Activated naive CD8-positive, alpha-beta T cell (primary cell): ENCODE data around the gene MAT1A.

Experiments
- H3K27ac Mint-ChIP-seq: one replicate; pipeline ENCODE4 v1.8.0; 2021; ENCODE audit warnings: mixed read lengths
- H3K27me3 Mint-ChIP-seq: one replicate; pipeline ENCODE4 v1.8.0; 2021; ENCODE audit warnings: mixed read lengths
- H3K36me3 Mint-ChIP-seq: one replicate; pipeline ENCODE4 v1.8.0; 2021; ENCODE audit warnings: mixed read lengths
- H3K4me1 Mint-ChIP-seq: one replicate; pipeline ENCODE4 v1.8.0; 2021; ENCODE audit warnings: low read depth, mixed read lengths
- H3K4me3 Mint-ChIP-seq: one replicate; pipeline ENCODE4 v1.8.0; 2021; ENCODE audit warnings: mild to moderate bottlenecking, mixed read lengths
- H3K9me3 Mint-ChIP-seq: one replicate; pipeline ENCODE4 v1.8.0; 2021; ENCODE audit warnings: low read depth, mixed read lengths

Gene MAT1A

DNA sequence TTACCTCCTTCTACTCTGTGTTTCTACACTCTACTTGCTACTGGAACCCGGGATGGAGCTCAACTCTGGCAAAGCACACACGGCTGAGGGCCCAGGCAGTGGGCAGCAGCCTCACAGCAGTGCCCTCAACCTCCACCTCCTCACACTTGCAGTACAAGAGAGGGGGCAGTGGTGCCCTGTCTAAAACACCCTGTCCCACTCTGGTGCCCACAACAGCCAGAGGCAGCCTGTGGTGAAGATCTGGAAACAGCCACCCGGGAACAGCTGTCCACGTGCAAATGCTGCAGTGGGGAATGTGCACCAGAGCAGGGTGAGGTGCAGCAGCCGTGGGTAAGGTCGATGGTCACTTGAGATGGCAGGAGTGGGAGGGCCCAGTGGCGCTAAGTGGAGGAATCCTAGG, 13.7 kb downstream of the MAT1A start:
- H3K36me3 Mint-ChIP-seq = no peaks in the 10 kb centered on the region
- H3K9me3 Mint-ChIP-seq = no peaks in the 10 kb centered on the region
- no peak overlapping the region for H3K4me3 Mint-ChIP-seq
- H3K27me3 Mint-ChIP-seq = peaks cover 2% of the 10 kb centered on the region
- no peak overlapping the region for H3K27ac Mint-ChIP-seq
- H3K4me1 Mint-ChIP-seq = no peaks in the 10 kb centered on the region

DNA sequence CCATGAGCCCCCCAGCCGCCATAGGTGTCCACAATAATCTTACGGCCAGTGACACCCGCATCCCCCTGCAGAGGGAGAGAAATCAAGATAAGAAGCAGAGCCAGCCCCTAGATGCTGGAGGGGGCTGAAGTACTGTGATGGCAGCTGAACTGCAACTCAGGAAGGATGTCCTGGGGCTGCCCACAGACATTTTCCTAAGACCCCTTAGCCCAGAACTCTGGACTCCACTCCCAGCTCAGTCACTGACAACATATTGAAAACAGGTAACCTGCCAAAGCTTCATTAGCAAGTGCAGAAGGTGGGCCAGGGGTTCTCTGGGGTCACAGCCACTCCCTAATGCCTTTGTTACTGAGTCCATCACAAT, 14.3 kb downstream of the MAT1A start:
- Mint-ChIP-seq H3K27me3 (peaks cover 4% of the 10 kb centered on the region), H3K27ac (no peak overlapping the region), H3K9me3 (no peaks in the 10 kb centered on the region), H3K4me1 (no peaks in the 10 kb centered on the region), H3K36me3 (no peaks in the 10 kb centered on the region), H3K4me3 (no peak overlapping the region)

DNA sequence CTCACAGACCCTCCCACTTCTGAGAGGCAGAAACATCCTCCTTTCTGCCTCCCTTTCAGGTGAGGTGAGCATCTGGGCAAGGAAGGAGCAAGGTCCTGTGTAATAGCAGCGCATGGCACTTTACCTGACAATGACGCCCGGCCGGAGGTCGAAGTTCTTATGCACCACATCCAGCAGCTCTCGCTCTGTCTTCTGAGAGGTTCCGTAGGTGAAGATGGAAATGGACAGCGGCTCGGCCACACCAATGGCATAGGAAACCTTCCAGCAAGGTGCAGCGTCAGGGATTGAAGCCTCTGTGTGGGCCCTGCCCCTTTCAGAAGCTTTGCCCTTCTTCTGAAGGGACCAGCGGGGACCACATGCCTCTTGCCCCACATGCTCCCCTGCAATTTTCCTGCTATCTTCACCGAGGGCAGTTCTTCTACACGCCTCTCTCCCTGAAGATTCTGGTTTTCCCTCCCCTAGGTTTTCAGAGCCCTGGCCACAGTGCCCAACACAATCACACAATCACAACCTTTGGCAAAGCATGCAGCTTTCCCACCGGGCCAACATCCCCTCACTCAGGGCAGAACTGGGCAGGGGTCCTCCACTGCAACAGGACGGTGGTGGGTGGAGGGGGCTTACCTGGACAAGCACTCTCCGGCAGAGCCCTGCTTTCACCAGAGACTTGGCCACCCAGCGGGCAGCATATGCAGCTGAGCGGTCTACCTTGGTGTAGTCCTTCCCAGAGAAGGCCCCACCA, 14.9 kb downstream of the MAT1A start:
- Mint-ChIP-seq H3K4me3 (no peak overlapping the region), H3K27ac (no peak overlapping the region), H3K27me3 (peaks cover 4% of the 10 kb centered on the region), H3K9me3 (no peaks in the 10 kb centered on the region), H3K36me3 (no peaks in the 10 kb centered on the region), H3K4me1 (no peaks in the 10 kb centered on the region)

DNA sequence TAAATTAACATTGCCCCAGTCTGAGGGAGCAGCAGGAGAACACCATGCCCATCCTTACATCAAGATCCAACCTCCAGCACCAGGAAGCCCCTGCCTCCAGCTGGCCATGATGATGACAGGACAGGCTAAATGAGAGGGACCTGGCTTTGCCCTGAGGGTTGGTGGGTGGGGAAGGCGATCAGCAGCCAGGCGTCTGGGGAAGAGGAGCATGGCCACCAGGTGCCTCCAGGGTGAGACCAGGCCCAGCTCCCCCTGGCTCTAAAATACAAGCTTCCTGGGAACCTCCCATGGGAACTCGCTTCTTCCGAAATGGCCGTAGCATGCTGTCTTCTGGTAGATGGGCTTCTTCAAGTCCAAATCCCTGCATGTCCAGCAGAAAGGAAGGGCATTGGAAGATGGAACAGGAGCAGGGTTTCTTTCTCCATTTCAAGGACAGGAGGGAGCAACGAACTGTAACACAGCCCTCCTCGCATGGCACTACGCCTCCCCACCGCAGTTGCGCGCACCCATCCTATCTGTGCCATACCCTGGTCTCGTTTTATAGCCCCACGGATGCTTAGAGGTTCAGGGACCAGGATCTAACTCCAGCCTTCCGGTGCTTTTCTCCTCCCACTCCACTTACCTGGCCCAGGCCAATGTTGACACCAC, 15.8 kb downstream of the MAT1A start:
- Mint-ChIP-seq H3K9me3 (no peaks in the 10 kb centered on the region), H3K36me3 (no peaks in the 10 kb centered on the region), H3K27me3 (peaks cover 4% of the 10 kb centered on the region), H3K27ac (no peak overlapping the region), H3K4me3 (no peak overlapping the region), H3K4me1 (no peaks in the 10 kb centered on the region)

DNA sequence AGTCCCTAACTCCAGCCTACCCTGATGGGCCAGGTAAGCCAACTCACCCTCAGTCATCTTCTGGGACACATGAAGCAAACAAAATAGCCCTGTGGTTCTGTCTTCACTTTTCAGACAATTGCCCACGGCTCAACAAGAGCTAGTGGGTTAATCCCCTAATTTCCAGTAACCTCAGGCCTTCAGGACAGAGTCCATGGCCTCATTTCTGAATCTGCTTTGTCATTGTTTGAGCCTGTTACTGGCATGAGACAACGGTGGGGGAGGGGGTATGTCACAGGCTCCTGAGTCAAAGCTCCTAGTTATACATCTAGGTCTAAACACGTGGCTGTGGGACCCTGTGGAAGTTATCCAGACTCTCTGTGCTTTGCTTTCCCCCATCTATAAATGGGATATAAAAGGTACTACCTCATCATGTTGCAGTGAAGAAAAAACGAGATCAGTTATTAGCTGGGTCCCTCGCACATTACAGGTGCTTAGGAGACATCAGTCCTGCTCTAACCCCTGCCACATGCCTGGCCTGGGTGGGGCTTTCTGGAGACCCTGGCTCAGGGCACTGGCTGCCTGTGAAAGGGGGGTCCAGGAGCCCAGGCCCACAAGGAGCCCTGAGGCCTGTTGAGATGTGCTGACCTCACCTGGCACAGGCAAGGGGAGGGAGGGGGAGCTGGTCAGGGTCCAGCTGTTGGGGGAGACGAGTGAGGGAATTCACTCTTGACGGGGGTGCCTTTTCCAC, 16.5 kb downstream of the MAT1A start:
- no peaks in the 10 kb centered on the region for H3K9me3 Mint-ChIP-seq
- peaks cover 4% of the 10 kb centered on the region for H3K27me3 Mint-ChIP-seq
- no peaks in the 10 kb centered on the region for H3K36me3 Mint-ChIP-seq
- no peaks in the 10 kb centered on the region for H3K4me1 Mint-ChIP-seq
- H3K4me3 Mint-ChIP-seq = no peak overlapping the region
- H3K27ac Mint-ChIP-seq = no peak overlapping the region

DNA sequence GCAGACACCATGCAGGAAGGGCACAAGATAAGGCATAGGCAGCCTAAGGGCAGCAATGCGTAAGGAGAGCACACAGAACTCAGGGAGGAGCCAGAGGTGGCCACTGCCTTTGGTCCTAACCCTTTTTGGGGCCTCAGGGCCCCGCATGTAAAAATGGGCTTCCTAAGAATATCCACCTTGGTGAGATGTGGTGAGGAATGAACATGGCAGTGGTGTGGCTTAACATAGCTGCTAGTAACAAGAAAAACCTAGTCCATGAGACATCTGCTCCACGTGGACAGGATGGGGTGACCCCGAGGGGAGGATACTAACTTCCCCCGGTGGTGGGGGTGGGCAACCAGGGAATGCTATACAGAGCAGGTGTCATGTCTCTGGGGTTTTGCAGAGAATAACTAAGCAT, 18.0 kb downstream of the MAT1A start:
- Mint-ChIP-seq H3K4me3 (no peak overlapping the region), H3K27me3 (peaks cover 4% of the 10 kb centered on the region), H3K36me3 (no peaks in the 10 kb centered on the region), H3K27ac (no peak overlapping the region), H3K4me1 (no peaks in the 10 kb centered on the region), H3K9me3 (no peaks in the 10 kb centered on the region)

DNA sequence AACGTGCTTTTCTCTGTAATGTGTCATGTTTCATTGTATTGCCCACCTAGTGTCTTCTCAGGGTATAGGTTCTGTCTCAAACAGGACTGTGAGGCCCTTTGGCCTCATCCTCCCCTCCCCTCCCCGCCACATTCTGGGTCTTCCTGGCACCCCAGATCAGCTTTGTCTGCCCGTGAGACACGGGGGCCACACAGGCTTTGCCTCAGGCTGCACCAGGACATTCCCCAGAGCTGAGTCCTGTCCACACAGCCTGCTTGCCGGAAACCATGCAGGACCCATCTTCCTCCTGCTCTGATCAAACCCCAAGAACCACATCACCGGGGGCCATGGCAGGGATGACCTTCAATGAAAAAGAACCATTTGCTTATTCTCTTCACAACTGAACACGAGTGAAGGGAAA, 18.6 kb downstream of the MAT1A start:
- H3K27me3 Mint-ChIP-seq = peaks cover 4% of the 10 kb centered on the region
- no peaks in the 10 kb centered on the region for H3K36me3 Mint-ChIP-seq
- H3K9me3 Mint-ChIP-seq = no peaks in the 10 kb centered on the region
- H3K27ac Mint-ChIP-seq = no peak overlapping the region
- H3K4me1 Mint-ChIP-seq = no peaks in the 10 kb centered on the region
- no peak overlapping the region for H3K4me3 Mint-ChIP-seq

DNA sequence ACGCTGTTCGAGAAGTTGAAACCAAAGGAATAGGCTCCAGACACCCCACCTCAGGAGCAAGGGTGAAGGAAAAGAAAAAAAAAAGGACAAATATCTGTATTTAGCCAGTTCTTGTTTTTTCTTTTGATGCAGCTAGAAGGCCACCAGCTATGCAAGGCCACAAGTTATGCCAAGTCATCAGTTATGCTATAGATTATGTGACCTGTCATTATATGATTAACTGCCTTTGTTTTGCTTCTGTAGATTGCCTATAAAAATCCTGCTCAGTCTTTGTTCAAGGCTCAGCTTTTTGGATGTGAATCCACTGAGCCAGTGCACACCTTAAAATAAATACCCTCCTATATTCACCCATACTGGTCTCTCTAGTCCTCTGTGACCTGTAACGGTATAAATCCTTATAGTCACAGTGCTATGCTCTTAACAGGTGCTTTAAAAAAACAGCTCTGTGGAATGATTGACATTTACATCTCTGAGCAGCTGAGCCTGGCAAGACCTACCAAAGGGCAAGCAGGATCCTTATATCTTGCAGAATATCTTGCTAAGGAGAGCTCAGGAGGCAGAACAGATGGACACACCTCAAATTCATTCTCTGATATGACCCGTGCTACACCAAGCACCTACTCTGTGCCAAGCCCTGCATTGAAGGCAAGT, 20.4 kb downstream of the MAT1A start:
- H3K36me3 Mint-ChIP-seq = no peaks in the 10 kb centered on the region
- no peak overlapping the region for H3K27ac Mint-ChIP-seq
- H3K4me3 Mint-ChIP-seq = no peak overlapping the region
- H3K9me3 Mint-ChIP-seq = no peaks in the 10 kb centered on the region
- no peaks in the 10 kb centered on the region for H3K4me1 Mint-ChIP-seq
- peaks cover 4% of the 10 kb centered on the region for H3K27me3 Mint-ChIP-seq

DNA sequence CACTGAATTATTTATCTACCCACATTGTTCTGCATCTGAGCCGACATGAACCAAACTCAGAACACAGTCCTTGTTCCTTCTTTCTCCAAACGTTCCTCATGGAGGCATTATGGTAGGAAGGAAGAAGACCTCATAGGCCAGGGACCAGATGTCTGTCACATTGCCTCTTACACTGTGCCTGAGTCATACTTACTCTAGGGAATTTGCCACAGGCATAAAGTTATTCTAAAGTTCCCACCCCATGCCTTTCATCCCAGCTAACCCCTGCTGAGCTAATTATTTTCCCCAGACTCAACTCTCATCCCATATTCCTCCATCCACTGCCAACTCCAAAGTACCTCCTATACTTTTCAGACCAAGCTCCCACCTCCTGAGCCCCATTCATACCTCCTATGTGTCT, 21.2 kb downstream of the MAT1A start:
- H3K36me3 Mint-ChIP-seq = no peaks in the 10 kb centered on the region
- H3K27ac Mint-ChIP-seq = no peak overlapping the region
- no peak overlapping the region for H3K4me3 Mint-ChIP-seq
- peaks cover 4% of the 10 kb centered on the region for H3K27me3 Mint-ChIP-seq
- H3K9me3 Mint-ChIP-seq = no peaks in the 10 kb centered on the region
- no peaks in the 10 kb centered on the region for H3K4me1 Mint-ChIP-seq

DNA sequence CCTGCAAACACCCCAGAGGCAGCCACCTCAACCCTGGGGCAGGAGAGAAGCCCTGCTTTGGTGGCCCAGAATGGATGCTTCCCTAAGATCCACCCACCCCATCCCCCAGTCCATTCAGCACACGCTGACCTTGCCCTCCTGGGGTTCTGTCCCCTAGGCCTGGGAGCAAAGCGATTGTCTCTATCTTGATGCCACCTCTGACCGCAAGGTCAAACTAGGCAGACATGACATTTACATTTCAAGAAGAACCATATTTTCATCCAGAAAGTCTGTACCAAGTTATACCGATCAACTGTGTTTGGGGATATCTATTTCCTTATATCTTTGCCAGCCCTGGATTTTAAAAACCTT, 23.0 kb downstream of the MAT1A start:
- Mint-ChIP-seq H3K27me3 (peaks cover 4% of the 10 kb centered on the region), H3K36me3 (peaks cover 2% of the 10 kb centered on the region), H3K4me3 (no peak overlapping the region), H3K9me3 (no peaks in the 10 kb centered on the region), H3K4me1 (no peaks in the 10 kb centered on the region), H3K27ac (no peak overlapping the region)

DNA sequence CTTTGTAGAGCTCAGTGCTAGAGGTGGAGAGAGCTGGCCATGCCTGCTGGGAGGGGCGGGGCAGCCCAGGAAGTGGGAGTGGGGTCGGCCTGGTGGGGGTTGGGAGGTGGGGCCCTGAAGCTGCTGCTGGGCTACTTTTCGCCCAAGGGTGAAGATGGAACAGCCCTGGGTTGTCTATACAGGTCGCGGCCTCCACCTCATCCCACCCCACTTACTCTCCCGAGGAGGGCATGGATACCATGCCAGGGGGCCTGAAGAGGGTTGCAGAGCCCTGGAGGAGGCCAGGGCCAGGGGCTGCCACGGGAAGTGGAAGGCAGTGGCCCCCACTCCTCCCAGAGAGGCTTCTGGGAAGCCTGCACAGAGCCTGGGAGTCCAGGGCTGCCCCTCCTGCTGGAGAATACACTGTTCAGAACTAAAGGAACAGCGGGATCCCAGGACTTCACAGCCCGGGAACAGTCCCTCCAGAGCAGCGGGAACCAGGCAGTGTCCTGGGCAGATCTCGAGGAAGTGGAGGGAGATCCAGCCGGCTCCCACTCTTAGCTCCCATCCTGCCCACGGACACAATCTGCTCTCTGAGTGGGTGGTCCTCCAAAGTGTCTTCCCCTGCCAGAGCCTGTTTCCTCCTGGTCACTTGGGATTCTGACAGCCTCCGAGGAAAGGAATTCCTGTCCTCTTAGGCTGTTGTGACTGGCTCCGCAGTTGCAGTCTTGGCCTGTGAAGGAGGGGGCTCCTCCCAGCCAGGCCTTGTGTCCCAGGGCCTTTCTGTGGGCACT, 23.5 kb downstream of the MAT1A start:
- no peak overlapping the region for H3K27ac Mint-ChIP-seq
- H3K27me3 Mint-ChIP-seq = peaks cover 2% of the 10 kb centered on the region
- H3K36me3 Mint-ChIP-seq = peaks cover 2% of the 10 kb centered on the region
- no peak overlapping the region for H3K4me3 Mint-ChIP-seq
- H3K4me1 Mint-ChIP-seq = no peaks in the 10 kb centered on the region
- H3K9me3 Mint-ChIP-seq = no peaks in the 10 kb centered on the region

DNA sequence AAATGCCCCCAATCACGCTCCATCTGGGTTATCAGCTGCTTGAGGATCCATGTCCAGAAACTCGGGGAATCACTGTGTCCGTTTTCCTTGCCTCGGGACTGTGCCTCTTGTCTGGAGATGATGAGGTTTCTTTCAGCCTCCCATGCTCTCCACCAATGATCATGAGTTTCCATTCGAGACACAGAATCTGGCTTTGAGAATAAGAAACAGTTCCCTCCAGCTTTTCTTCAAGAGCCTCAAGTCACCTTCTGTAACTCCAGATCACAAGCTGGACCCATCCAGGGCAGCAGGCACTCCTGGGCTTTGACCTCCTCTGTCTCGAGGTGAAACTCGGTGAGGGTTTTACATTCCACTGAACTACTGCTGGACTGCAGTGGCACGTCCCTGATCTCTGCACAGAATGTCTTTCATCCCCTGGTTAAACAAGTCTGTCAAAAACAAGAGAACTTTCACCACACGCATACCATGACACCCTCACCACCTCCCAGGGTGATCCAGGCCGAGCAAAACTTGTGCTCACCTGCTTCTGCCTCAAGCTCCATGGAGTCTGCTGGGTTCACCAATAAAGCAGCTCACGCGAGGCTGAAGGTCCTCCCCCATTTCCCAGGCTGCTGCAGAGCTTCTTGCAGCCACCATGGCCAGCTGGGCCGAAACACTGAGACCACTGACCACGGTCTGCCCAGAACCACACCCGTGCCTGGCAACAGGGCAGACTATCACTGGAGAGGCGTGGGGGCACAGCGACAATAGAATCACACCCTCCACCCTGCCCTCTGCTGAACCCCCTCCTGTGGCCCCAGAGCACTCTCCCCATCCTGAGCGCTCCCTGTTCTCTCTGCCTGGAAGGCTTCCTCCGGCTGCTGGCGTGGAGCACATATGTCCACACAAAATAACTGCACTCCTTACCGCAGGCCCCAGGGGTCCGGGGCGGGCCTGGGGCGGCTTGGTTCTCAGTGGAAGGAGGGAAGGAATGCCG, 25.1 kb downstream of the MAT1A start:
- H3K36me3 Mint-ChIP-seq = peaks cover 2% of the 10 kb centered on the region
- no peak overlapping the region for H3K27ac Mint-ChIP-seq
- no peaks in the 10 kb centered on the region for H3K9me3 Mint-ChIP-seq
- H3K27me3 Mint-ChIP-seq = no peaks in the 10 kb centered on the region
- no peak overlapping the region for H3K4me3 Mint-ChIP-seq
- H3K4me1 Mint-ChIP-seq = no peaks in the 10 kb centered on the region

DNA sequence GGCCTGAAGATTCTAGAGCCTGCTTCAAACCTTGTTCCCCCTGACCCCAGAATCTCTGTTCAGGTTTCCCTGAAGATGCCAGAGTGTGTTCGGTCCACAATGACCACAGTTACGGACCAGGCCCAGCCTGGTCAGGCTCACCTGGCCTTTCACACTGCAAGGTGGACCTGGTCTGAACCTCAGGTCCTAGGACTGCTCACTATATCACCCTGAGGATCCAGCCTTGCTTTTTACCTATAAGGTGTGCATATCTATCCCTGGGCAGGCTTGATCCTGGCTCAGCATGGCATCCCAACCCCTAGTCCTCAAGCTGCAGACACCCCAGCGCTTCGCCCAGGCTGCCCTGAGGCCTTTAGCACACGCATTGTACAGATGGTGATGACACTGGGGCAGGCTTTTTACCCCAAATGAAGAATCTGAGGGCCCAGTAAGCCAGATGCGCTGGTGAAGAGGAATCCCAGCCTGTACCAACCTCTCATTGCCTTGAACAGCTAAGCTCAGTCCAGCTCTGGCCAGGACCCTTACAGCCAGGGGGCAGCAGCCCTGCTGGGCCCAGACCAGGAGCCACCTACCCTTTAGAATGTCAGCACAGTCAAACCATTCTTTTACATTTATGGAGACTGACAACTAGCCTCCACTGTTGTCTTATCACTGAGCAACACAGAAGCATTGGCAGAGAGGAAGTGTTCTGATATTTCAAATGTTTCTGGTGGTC, 28.0 kb downstream of the MAT1A start:
- Mint-ChIP-seq H3K27me3 (no peaks in the 10 kb centered on the region), H3K36me3 (peaks cover 2% of the 10 kb centered on the region), H3K27ac (no peak overlapping the region), H3K9me3 (no peaks in the 10 kb centered on the region), H3K4me3 (no peak overlapping the region), H3K4me1 (no peaks in the 10 kb centered on the region)
